SK-N-MC (cell line): ENCODE results near the gene APOA1.

Source experiments
- EZH2 ChIP-seq: fragments of 200-600 bp; sonication (generic); IDR thresholded peaks from one replicate; pipeline ENCODE4 v1.6.1; 2017; ENCODE audit warnings: antibody characterized with exemption
- FOXP2 ChIP-seq: optimal IDR thresholded peaks from 2 replicates; pipeline ENCODE3; 2011; ENCODE audit warnings: mild to moderate bottlenecking, moderate library complexity; ENCODE audit not compliant: insufficient read depth; ENCODE audit errors: extremely low read length, control extremely low read depth
- POLR2AphosphoS5 ChIP-seq: IDR thresholded peaks from 2 replicates; pipeline ENCODE4 v1.6.1; 2012; ENCODE audit warnings: mild to moderate bottlenecking, low read depth, low read length, borderline replicate concordance

DNA sequence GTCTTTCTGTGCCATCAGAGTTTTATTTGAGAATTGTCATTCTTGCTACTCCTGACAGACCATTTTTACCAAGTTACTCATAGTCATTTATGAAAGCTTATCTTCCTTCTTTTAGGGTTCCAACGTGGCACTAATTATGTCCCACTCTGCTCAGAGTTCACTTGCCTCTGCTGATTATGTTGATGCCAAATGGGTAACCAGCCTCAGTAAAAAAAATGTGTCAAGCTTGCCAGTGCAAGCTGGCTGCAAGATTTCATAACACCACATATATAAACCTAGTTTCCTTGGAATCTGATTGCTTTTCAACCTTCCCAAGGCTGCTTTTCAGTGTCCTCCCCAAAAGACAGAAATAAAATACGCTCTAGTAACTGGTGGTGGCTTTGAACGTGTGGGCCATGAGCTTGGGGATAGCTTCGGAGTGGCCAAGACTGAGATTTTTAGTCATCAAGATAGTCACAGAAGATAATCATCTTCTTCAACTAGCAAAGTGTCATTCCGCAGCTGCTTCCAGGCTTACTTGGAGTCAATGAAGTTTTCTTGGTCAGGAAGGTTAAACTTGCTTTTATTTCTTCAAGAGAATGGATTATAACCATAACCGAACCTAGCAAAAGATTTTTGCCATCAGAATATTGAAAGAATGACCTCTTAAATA, 29.5 kb upstream of the APOA1 start:
- TF ChIP-seq EZH2 (no peak), POLR2AphosphoS5 (no peak), FOXP2 (no peak)
